ENCODE data around the gene ENDOV. TPM values are rescaled to one million over a fixed set of nuclear protein-coding genes. Genes with fewer than 3 reads are reported as not detected.

ENDOV gene
- total and polyA plus RNA-seq, 2 donors (not counting 3 experiments of a cell fraction or from before 2014, with no cell fraction given) = 20.4 to 25.9 TPM

GRCh38 chr17:80482058-80482318 lies 67.0 kb downstream of the ENDOV start:
- DNase-seq (ENCODE audit: low read depth, low spot score) = no peak
- CTCF ChIA-PET = interaction anchor here (1.1 kb wide), 1 partner anchor 94 kb away, joined by 3 read pairs; no protein-coding TSS in a partner anchor
- Histone ChIP-seq H2AFZ (ENCODE audit: low read depth, low read length) (no peak overlapping the region), H3K4me3 (replicated peaks in 1 of 3; ENCODE audit: insufficient read depth in 1 of 3, low read depth in 1 of 3, low read length in 3 of 3) (no peak overlapping the region), H3K9me1 (replicated peaks; ENCODE audit: control insufficient read depth, extremely low read depth, insufficient read depth, low read length) (no peaks in the 10 kb centered on the region), H3K27ac (ENCODE audit: insufficient read depth, low read depth, low read length) (no peak overlapping the region), H3K27me3 (ENCODE audit: control insufficient read depth in 2 of 2, insufficient read depth in 2 of 2, low read length in 2 of 2) (peaks cover 36 to 46% of the 10 kb centered on the region in 2 experiments), H4K20me1 (replicated peaks; ENCODE audit: control insufficient read depth, extremely low read depth, insufficient read depth, low read length) (no peaks in the 10 kb centered on the region), H3K4me1 (ENCODE audit: control insufficient read depth, extremely low read depth, insufficient read depth, low read length) (no peaks in the 10 kb centered on the region), H3K9me3 (replicated peaks; ENCODE audit: control insufficient read depth, insufficient read depth, low read length) (no peaks in the 10 kb centered on the region), H3K4me2 (ENCODE audit: insufficient read depth, low read length) (no peak overlapping the region), H3K9ac (replicated peaks; ENCODE audit: extremely low read depth, insufficient read depth, low read length) (no peak overlapping the region), H3K79me2 (ENCODE audit: control insufficient read depth, insufficient read depth, low read length) (no peaks in the 10 kb centered on the region), H3K36me3 (ENCODE audit: control insufficient read depth in 2 of 2, extremely low read depth in 1 of 2, insufficient read depth in 2 of 2, low read length in 2 of 2) (no peaks in the 10 kb centered on the region)
- POLR2A ChIA-PET = no interaction called here
- no peak for FAIRE-seq
- BruUV-seq (replicated peaks) = no TSS peak
- intact Hi-C loops (cut with micrococcal nuclease) = no loop called here
- dilution Hi-C loops (cut with MboI; ENCODE audit: extremely low pct_ligation_motif_present, low sequenced_read_pairs) = no loop called here
- TF ChIP-seq, protein P1, sequence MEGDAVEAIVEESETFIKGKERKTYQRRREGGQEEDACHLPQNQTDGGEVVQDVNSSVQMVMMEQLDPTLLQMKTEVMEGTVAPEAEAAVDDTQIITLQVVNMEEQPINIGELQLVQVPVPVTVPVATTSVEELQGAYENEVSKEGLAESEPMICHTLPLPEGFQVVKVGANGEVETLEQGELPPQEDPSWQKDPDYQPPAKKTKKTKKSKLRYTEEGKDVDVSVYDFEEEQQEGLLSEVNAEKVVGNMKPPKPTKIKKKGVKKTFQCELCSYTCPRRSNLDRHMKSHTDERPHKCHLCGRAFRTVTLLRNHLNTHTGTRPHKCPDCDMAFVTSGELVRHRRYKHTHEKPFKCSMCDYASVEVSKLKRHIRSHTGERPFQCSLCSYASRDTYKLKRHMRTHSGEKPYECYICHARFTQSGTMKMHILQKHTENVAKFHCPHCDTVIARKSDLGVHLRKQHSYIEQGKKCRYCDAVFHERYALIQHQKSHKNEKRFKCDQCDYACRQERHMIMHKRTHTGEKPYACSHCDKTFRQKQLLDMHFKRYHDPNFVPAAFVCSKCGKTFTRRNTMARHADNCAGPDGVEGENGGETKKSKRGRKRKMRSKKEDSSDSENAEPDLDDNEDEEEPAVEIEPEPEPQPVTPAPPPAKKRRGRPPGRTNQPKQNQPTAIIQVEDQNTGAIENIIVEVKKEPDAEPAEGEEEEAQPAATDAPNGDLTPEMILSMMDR (IDR thresholded peaks at IDR 0.05; ENCODE audit: extremely low read depth in 1 of 2, insufficient read depth in 1 of 2, low read depth in 1 of 2, low read length in 2 of 2) = no peak
- TF ChIP-seq JUN (IDR thresholded peaks at IDR 0.05; ENCODE audit: borderline replicate concordance, insufficient read depth, insufficient read length, low read depth) (no peak), MYC (IDR thresholded peaks at IDR 0.05; ENCODE audit: low read depth, low read length) (no peak), FOS (IDR thresholded peaks at IDR 0.05; ENCODE audit: borderline replicate concordance, insufficient read depth, low read length) (no peak), EZH2 (IDR thresholded peaks at IDR 0.05; ENCODE audit: borderline replicate concordance, low read depth, low read length, severe bottlenecking) (no peak), POLR2A (IDR thresholded peaks at IDR 0.05; ENCODE audit: low read depth, low read length) (no peak), GATA2 (IDR thresholded peaks at IDR 0.05; ENCODE audit: insufficient read depth, insufficient read length, low read depth, low read length) (no peak), POLR2AphosphoS5 (IDR thresholded peaks at IDR 0.05; ENCODE audit: insufficient read depth, low read depth, low read length) (no peak)
- TF ChIP-seq, protein P2, sequence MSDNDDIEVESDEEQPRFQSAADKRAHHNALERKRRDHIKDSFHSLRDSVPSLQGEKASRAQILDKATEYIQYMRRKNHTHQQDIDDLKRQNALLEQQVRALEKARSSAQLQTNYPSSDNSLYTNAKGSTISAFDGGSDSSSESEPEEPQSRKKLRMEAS (IDR thresholded peaks at IDR 0.05; ENCODE audit: insufficient read depth, insufficient read length) = no peak

Measured in endothelial cell of umbilical vein (primary cell).